ENCODE measurements around the gene NPFFR1. TPM values are rescaled to one million over a fixed set of nuclear protein-coding genes. Genes with fewer than 3 reads are reported as not detected.

The NPFFR1 gene
- total RNA-seq, 1 donor from 2014 or later: not detected

DNA sequence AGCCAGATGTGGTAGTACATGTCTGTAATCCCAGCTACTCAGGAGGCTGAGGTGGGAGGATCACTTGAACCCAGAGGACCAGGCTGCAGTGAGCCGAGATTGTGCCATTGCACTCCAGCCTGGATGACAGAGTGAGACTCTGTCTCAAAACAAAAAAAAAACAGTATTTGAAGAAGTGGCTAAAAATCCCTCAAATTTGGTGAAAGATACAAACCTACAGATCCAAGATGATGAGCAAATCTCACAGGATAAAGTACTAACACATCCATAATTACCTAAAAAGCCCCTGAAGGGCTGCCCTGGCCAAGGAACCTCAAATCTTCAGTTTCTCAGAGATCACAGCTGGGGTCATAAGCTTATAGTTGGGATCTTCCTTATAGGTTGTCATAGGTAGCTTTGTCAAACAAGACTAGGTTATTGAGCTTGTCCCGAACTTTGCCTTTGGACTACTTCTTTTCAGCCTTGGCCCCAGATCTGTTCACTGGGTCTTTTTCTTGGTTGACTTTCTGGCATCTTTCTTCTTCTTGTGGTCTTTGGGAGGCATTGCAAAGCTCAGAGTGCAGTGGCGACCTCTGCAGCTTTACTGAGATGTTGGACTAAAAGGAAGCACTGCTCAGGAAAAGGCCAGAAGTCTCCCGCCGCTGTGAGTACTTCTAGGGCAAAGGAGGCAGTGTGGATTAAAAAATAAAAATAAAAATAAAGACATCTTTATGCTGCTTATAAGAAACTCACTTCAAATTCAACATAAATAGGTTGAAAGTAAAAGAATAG, 84.9 kb downstream of the NPFFR1 start:
- Histone ChIP-seq H3K4me3 (no peak overlapping the region), H3K4me1 (no peaks in the 10 kb centered on the region), H3K36me3 (peaks cover 56% of the 10 kb centered on the region), H3K27me3 (ENCODE audit: low read depth) (no peaks in the 10 kb centered on the region), H3K9me3 (replicated peaks) (peaks cover 9% of the 10 kb centered on the region), H3K27ac (replicated peaks) (no peak overlapping the region)
- TF ChIP-seq CTCF (IDR thresholded peaks at IDR 0.05; ENCODE audit: borderline replicate concordance): no peak
- intact Hi-C loops (cut with micrococcal nuclease): no loop called here
- DNase-seq: no peak

Other genes starting within 250 kb of the NPFFR1 start
- gene MACROH2A2, start 231.2 kb downstream of the NPFFR1 start, total RNA-seq: 17.9 TPM
- 16.8 TPM for gene AIFM2, start 151.2 kb downstream of the NPFFR1 start, total RNA-seq
- 6.4 TPM for gene TYSND1, start 137.3 kb downstream of the NPFFR1 start, total RNA-seq
- gene SAR1A, start 113.5 kb downstream of the NPFFR1 start, total RNA-seq: 84.6 TPM
- gene PPA1, start 50.6 kb downstream of the NPFFR1 start, total RNA-seq: 99.9 TPM
- 75.4 TPM for gene LRRC20, start 98.6 kb upstream of the NPFFR1 start, total RNA-seq
- 75.1 TPM for gene EIF4EBP2, start 120.1 kb upstream of the NPFFR1 start, total RNA-seq
- gene NODAL, start 157.7 kb upstream of the NPFFR1 start, total RNA-seq: 0.16 TPM
- 5.1 TPM for gene PALD1, start 194.8 kb upstream of the NPFFR1 start, total RNA-seq

All from left ventricle myocardium inferior (tissue), 1 donor.